ENCODE data around the gene SUPT6H. TPM values are rescaled to one million over a fixed set of nuclear protein-coding genes. Genes with fewer than 3 reads are reported as not detected.

Gene SUPT6H
- polyA plus RNA-seq, 12 donors: 36.7 to 76.8 (median 40.9) TPM; not detected in 1

- no peak for DNase-seq
These were observed 38.3 kb downstream of the SUPT6H start for GRCh38 chr17:28700278-28700677.

DNA sequence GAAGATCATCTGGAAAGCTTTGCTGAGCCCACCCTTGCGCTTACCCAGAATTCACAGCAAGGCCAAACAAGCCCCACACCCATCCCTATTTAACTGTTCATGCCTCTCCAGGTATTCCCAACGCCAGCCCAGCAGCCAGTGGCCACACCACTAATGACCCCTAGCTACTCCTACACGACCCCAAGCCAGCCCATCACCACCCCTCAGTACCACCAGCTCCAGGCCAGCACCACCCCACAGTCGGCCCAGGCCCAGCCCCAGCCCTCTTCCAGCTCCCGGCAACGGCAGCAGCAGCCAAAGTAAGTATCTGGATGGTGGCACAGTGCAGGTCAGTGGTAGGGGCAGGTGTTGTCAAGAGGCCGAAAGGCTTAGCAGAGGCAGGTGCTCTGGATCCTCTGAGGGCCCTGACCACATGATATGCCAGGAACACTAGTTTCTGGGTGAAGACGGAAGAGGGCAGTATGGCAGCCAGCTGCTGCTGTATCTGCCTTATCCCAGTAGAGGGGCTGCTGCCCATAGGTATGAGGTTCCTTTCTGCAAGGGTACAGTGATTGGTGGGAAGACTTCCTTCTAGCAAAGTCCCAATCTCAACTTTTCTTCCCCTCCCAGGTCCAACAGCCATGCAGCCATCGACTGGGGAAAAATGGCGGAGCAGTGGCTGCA is 39.0 kb downstream of the SUPT6H start:
- no peak for DNase-seq

GRCh38 chr17:28702026-28702751 is 40.2 kb downstream of the SUPT6H start:
- no peak for DNase-seq

GRCh38 chr17:28702752-28703150 is 40.7 kb downstream of the SUPT6H start:
- DNase-seq: no peak

DNA sequence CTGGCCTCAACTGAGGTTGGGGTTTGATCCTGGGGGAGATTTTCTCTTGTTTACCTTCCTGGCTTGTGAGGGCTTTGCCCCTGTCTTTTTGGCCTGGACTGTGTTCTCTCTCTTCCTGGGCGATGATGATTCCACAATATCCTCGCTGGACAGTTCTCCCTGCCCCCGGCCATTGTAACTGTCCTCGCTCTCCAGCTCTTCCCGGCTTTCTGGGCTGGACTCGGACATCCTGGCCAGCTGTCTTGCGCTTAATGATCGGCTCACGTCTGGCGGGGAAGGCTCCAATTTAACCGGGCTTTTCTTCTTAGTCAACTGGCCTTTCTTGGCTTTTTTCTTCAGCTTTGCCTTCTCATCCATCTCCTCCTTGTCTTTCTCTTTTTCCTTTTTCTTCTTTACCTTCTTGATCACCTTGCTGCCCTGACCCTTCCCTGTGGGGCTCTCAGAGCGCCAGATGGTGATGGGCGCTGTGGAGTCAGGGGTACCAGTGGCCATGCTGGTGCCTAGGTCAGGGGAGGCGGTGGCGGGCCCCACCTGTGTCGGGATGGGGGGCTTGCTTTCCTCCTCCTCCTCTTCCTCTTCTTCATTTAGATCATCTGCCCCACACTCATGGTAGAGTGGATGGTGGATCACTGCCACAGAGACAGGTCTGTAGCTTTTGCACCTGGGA is 41.7 kb downstream of the SUPT6H start:
- no peak for DNase-seq

GRCh38 chr17:28704219-28704858 is 42.3 kb downstream of the SUPT6H start:
- no peak for DNase-seq

- no peak for DNase-seq
These were observed 43.2 kb downstream of the SUPT6H start for GRCh38 chr17:28705074-28705659.

DNA sequence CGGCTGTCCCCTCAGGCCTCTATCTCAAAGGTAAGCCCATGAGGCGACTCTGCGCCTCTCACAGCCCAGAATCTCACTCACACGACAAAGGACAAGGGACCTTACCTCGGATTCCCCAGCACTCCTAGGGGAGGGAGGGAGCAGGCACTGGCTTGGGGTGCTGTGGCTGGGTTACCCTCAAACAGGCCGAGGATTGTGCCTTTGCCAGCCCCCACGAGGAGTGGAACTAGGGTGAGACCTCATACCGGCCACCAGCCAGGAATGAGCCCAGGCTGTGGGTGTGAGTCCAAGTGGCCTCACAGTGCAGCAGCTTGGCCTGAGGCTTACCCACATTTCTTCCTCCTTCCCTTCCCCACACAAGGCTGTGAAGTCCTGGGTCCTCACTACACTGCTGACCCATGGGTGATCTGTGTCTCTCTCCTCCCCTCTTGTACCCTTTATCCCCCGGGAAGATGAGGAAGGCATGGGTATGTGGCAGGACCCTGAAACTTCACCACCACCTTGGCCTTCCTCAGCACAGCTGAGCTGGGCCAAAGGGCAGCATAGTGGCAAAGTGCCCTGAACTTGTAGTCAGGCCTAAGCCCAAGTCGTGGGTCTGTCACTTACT is 43.8 kb downstream of the SUPT6H start:
- no peak for DNase-seq

GRCh38 chr17:28706471-28707338 is 44.7 kb downstream of the SUPT6H start:
- no peak for DNase-seq

DNA sequence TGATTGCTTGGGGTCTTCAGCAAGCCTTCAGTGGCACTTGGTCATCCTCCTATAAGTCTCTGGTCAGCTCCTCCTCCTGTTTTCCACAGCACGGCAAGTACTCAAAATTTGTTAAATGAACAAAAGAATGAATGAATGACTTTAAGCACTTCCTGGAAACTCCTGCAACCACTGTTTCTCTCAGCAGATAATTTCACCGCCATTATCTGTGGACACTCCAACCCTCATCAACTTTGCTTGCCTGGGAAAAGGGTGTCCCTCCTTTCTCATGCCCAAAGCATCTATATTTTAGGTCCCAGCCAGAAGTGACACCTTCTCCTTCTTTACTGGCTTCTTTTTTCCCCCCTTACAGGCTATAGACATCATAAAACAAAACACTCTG is 45.3 kb downstream of the SUPT6H start:
- no peak for DNase-seq

DNA sequence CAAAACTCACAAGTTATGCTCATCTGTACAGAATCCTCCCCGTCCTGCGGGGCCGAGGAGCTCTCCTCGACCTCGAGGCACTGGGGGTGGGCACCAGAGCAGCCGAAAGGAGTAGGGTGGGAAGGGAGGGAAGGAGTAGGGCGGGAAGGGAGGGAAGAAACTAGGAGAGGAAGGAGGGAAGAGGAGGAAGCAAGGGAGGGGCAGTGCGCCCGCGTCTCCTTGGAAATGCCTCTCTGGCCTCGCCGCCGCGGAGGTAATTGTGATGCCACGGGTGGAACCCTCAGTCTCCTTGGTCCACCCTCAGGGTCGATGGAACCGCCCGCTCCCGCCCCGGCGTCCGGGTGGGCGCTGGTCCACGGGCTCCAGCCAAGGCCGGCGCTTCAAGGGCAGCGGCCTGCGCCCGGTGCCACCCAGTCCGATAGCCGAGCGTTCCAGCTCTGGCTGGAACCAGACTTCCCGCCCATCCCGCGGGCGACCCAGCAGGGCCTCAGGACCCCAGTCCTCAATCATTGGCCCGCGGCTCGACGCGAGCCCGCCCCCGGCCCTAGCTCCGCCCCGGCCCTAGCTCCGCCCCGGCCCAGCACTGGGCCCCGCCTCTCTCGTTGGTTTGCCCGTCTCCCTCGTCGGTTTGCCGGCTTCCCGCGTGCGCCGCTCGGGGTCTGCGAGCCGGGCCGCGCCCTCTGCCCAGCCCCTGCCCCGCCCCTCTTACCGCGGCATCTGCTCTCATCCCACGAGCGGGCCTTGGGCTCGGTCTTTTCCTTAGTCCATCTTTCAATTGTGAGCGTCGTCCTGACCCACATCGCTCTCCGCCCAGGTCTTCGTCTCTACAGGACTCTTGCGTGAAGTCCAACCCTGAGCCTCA is 49.1 kb downstream of the SUPT6H start:
- DNase-seq: peak; percentile 90

GRCh38 chr17:28711723-28712031 is 49.7 kb downstream of the SUPT6H start, which contains the start of gene PROCA1:
Gene PROCA1, minus strand, starts transcription at chr17:28711888. Its CDS starts 228 bp downstream, at chr17:28711660.
- no peak for DNase-seq

GRCh38 chr17:28712032-28712704 is 50.2 kb downstream of the SUPT6H start:
- DNase-seq: no peak

DNA sequence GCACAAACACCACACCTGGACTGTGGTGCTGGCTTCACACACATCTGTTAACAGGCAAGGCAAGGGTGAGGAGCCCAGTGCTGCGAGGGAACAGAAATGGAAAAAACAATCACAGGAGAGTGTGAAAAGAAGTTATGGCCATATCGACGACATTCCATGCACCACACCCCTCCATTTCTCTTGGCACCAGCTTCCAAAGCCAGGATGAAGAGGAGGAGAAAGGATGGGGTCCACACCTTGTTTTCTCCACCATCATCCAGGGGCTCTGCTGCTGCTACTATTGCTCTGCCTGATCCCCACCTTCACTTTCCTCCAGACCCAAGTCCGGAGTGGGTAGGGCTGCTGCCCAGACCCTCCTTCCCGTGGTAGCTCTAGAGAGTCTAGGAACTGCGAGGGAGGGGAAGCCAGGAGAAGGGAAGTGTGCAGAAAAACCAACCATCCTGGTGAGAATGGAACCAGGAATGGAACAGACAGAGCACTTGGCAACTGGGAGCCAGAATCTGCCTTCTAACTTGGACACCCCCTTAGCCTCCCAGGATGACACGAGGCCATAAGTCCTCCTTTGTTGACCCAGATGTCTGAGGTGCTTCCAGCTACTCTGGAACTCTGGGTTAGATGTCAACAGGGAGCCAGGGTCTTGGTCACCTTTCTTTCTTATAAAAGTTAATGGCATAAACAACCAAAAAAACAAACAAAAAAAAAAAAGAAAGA is 50.9 kb downstream of the SUPT6H start:
- DNase-seq: no peak

DNA sequence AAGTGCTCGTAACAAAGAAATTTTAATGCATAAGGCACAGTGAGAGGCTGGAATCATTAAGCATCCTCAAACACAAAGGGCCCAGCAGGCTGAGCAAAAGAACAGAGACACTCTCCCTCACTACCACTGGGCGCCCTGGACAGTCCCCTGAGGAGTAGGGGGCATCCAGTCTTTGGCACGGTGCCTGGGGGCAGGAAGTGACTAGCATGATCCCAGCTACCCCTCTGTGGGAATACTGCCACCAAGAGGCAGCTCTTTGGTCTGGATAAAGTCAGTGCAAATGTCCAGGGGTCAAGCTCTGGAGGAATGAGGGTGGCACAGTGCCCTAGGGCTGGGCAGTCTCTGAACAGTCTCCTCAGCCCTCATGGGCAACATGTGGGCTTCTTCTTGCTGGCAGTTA is 52.3 kb downstream of the SUPT6H start:
- DNase-seq: no peak

DNA sequence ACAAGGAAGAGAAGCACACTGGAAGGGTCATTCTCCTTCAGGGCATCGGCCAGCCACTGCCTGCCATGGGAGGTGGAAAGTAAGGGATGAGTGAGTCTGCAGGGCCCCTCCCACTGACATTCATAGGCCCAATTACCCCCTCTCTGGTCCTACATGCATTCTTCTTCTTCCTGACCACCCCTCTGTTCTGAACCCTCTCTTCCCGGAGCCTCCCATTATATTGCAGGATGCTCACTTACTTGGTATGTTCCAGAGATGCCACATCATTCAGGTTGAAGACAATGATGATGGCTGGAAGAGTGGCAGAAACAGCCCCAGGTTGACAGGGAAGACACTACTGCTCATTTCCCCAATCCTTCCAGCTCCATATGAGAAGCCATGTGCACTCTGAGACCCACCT is 53.2 kb downstream of the SUPT6H start:
- no peak for DNase-seq

- DNase-seq: peak; percentile 52
These were observed 55.0 kb downstream of the SUPT6H start for GRCh38 chr17:28716740-28717577.

All from muscle of arm (tissue), 12 donors.